HG03103 (cell line): ENCODE results near the gene RIPPLY1.

Experiments used
- ATAC-seq: cut with Tn5 transposase; IDR thresholded peaks from one replicate; pipeline ENCODE4 v1.9.1; 2021; ENCODE audit warnings: low read depth; ENCODE audit not compliant: unreplicated experiment

The RIPPLY1 gene, protein sequence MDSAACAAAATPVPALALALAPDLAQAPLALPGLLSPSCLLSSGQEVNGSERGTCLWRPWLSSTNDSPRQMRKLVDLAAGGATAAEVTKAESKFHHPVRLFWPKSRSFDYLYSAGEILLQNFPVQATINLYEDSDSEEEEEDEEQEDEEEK

DNA sequence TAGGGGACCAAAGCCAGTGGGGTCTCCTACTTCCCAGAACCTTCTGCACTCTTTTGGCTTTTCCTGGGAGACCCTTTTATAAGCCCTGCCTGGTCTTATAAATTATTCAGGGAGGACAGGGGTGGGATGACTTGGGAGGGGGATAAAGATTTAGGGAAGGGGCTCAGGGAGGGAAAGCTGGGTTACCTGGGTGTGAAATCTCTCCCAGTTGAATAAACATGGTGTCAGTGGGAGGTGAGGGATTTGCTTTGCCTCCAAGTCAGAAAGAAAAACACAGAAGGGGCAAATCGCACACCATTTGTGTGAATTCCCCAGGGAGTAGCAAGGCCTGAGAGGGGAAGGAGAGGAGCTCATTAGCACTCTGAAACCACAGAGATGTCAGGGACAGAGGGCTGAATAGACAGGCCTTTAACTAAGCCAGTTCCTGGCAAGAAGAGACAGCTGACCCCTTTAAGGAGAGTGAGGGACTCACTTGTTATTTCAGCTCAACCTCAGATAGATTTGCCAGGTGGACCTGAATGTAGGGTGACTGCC lies at the start of gene RIPPLY1:
TSS of gene RIPPLY1 (minus strand) at position 51 of the 534 bp plus-strand sequence. CDS start 54 bp downstream, outside the sequence.
- no peak for ATAC-seq

DNA sequence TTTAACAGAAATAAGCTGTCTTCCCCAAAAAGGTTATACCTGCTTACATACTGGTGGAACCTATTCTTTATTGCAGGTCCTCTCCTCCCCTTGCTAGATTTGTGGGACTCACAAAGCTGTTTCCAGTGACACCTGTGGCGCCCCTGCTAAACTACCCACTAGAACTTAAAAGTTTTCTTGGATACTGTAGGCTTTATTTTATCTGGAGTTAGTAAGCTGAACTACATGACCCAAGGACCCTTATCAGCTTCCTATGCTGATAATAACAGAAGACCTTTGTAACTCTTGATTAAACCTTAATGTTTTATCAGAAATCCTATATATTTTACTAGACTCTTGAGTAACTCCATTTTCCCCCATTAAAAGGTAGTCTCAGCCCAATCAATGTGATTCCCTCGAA lies 49.4 kb upstream of the RIPPLY1 start:
- ATAC-seq, result no peak

DNA sequence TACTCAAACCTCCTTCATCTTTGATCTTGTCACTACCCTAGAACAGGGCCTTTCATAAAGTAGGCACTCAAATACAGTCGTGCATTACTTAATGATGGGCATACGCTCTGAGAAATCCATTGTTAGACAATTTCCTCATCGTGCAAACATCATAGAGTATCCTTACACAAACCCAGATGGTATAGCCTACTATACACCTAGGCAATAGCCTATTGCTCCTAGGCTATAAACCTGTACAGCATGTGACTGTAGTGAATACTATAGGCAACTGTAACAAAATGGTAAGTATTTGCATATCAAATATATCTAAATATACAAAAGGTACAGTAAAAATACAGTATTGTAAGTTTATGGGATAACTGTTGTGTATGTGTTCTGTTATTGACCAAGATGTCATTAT lies 48.9 kb upstream of the RIPPLY1 start:
- no peak for ATAC-seq

DNA sequence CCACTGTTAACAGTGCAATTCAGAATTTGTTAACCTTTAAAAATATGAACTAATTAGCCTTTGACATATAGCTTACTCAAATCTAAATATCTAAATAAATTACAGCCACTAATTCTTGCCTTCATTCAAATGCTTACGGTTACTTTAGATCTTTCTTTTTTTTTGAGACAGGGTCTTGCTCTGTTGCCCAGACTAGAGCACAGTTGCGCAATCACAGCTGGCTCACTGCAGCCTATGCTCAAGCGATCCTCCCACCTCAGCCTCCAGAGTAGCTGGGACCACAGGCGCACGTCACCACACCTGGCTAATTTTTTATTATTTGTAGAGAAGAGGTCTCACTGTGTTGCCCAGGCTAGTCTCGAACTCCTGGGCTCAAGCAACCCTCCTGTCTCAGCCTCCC lies 48.1 kb upstream of the RIPPLY1 start:
- no peak for ATAC-seq

DNA sequence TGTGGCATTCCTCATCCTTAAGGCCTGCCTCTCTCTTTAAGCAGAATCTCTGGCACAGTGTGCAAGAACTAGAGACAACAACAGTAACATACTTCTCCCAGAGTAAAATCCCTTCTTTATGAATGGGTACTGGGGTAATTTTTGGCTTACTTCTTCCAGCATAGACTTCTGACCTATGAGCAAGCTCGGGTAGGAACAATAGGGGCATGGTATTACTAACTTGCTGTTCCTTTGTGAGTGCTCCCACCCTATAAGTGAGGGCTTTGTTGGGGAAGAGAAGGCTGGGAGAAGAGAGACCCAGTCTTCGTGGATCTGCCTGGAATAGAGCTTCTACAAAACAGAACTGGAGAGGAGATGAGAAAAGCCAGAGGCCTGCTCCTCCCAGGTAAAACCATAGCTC lies 47.2 kb upstream of the RIPPLY1 start:
- no peak for ATAC-seq

- ATAC-seq, result no peak
Measured at GRCh38 chrX:106949366-106949765, 46.2 kb upstream of the RIPPLY1 start.

- ATAC-seq, result no peak
Measured at GRCh38 chrX:106948641-106949040, 45.5 kb upstream of the RIPPLY1 start.

DNA sequence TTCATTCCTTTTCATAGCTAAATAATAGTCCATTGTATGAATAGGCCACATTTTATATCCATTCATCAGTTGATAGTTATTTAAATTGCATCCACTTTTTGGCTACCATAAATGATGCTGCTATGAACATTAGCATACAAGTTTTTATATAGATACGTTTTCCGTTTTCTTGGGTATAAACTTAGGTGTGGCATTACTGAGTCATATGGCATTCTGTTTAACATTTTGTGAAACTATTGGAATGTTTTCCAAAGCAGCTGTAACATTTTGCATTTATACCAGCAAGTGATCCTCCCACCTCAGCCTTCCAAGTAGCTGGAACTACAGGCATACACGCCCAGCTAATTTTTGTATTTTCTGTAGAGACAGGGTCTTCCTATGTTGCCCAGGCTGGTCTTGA lies 43.3 kb upstream of the RIPPLY1 start:
- no peak for ATAC-seq

GRCh38 chrX:106940068-106940467 lies 36.9 kb upstream of the RIPPLY1 start:
- no peak for ATAC-seq

DNA sequence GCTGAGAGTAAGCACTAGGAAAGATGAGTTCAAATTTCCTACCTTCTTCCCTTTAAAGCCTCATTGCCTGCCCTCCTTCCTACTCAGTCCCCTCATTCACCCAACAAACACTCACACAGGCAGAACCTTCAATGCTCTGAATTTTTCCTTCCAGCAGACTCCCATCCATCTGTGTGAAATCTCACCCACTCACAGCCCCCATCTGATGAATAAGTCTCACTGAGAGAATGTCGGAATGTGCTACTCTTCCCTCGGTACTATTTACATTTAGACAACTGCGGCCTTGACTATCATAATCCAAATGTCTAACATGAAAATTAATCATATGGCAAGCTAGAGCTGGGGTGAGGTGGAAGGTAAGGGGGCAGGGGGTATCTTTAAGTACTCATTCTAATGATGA lies 36.4 kb upstream of the RIPPLY1 start:
- ATAC-seq, result no peak

GRCh38 chrX:106936246-106936645 lies 33.1 kb upstream of the RIPPLY1 start:
- ATAC-seq, result no peak

- no peak for ATAC-seq
Measured at GRCh38 chrX:106935175-106935574, 32.0 kb upstream of the RIPPLY1 start.

GRCh38 chrX:106933538-106933961 lies 30.4 kb upstream of the RIPPLY1 start:
- no peak for ATAC-seq

DNA sequence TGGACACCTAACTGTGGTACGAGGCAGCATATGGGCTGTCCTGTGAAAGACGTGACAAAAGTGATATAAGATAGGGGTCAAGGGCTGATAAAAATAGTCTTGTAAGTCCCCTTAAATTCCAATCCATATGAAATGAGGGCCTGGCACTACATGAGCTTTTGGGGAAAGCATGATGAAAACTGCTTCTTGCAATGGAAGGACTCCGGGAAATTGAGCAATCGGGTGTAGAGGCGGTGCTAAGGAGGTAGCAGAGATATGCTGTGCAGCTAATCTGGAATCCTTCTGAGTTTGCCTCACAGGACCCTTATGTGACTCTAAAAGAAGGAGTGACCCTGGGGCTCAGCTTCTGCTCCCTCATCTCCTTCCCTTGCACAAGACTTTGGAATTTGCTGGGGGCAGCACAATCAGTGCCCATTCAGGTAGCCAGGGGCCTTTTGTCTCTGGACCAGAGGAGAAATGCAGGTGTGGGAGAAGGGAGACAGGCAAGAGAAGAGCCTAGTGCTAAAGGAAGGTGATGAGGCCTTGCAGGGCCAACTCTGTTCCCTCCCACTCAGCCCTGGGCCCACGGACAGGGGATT lies 29.9 kb upstream of the RIPPLY1 start:
- no peak for ATAC-seq

DNA sequence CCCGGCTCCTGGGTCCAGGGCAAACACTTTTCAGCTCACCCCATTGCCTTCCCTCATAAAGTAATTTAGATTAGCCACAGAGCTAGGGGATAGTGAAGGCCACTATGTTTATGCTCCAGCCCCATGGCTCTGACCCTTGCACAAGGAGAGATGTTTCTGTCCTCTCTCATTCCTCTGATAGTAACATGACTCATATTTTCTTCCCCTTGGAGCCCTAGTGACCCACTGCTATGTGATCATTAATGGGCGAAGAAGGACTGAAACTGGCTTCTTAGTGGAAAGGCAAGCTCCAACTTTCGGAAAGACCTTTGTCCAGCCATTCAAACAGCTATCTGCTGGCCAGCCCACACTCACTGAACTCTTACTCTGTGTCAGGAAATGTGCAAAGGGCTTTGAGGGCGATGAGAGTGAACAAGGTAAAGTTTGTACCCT lies 29.4 kb upstream of the RIPPLY1 start:
- no peak for ATAC-seq

- no peak for ATAC-seq
Measured at GRCh38 chrX:106931831-106932491, 28.8 kb upstream of the RIPPLY1 start.

GRCh38 chrX:106928227-106928626 lies 25.1 kb upstream of the RIPPLY1 start:
- ATAC-seq, result no peak

DNA sequence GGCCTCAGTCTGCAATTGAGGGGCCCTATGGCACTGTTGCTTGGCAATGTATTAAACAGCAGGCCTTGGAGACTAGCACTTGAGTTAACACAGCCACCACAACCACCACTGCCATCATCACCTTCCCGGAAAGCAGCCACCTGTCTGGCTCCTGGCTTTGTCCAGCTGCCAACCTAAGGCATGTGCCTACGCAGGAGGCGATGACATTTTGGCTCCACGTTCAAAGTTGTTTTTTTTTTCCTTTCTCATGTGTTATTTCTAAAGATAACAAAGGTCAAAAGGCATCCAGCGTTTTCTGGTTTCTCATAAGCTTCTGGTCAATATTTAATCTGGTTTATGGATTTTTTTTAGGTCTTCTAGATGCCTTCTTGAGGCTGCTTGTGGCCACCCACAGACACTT lies 24.6 kb upstream of the RIPPLY1 start:
- no peak for ATAC-seq

GRCh38 chrX:106927023-106927422 lies 23.9 kb upstream of the RIPPLY1 start:
- no peak for ATAC-seq

- no peak for ATAC-seq
Measured at GRCh38 chrX:106921637-106922036, 18.5 kb upstream of the RIPPLY1 start.

GRCh38 chrX:106919932-106920452 lies 16.9 kb upstream of the RIPPLY1 start, which contains the start of gene CLDN2:
Gene CLDN2, plus strand, starts transcription at chrX:106920402. Its CDS starts 7,827 bp downstream, at chrX:106928229.
- ATAC-seq, result no peak
